Mesothelial cell of epicardium (in vitro differentiated cells): ENCODE measurements around the gene PXN. TPM values are rescaled to one million over a fixed set of nuclear protein-coding genes. Genes with fewer than 3 reads are reported as not detected.

Experiments used
- DNase-seq, 2 experiments: peaks; one replicate each; pipeline ENCODE4 v3.0.0; 2021; ENCODE audit warnings: low spot score in 2 of 2; ENCODE audit not compliant: unreplicated experiment in 2 of 2
- H3K27ac Mint-ChIP-seq: 2 replicates; pipeline ENCODE4 v1.8.0; 2021; ENCODE audit warnings: mixed read lengths
- H3K27me3 Mint-ChIP-seq: 2 replicates; pipeline ENCODE4 v1.8.0; 2021; ENCODE audit warnings: low read depth, mixed read lengths
- H3K36me3 Mint-ChIP-seq: 2 replicates; pipeline ENCODE4 v1.8.0; 2021; ENCODE audit warnings: mixed read lengths
- H3K4me1 Mint-ChIP-seq: 2 replicates; pipeline ENCODE4 v1.8.0; 2021; ENCODE audit warnings: mixed read lengths
- H3K4me3 Mint-ChIP-seq: 2 replicates; pipeline ENCODE4 v1.8.0; 2021; ENCODE audit warnings: mild to moderate bottlenecking, moderate library complexity, mixed read lengths
- H3K9me3 Mint-ChIP-seq: 2 replicates; pipeline ENCODE4 v1.8.0; 2021; ENCODE audit warnings: mixed read lengths
- total RNA-seq: library from RNA; stranded (reverse); gene quantifications from 3 replicates; pipeline ENCODE4 v1.2.1, GENCODE V29; 2021
- TF ChIP-seq, protein P1 (sequence below): fragments of 200-600 bp; sonication (generic); IDR thresholded peaks from one replicate; pipeline ENCODE4 v1.5.0; 2021; ENCODE audit warnings: antibody characterized with exemption; ENCODE audit not compliant: unreplicated experiment

PXN gene
- total RNA-seq, 1 donor from 2014 or later: 117 TPM

DNA sequence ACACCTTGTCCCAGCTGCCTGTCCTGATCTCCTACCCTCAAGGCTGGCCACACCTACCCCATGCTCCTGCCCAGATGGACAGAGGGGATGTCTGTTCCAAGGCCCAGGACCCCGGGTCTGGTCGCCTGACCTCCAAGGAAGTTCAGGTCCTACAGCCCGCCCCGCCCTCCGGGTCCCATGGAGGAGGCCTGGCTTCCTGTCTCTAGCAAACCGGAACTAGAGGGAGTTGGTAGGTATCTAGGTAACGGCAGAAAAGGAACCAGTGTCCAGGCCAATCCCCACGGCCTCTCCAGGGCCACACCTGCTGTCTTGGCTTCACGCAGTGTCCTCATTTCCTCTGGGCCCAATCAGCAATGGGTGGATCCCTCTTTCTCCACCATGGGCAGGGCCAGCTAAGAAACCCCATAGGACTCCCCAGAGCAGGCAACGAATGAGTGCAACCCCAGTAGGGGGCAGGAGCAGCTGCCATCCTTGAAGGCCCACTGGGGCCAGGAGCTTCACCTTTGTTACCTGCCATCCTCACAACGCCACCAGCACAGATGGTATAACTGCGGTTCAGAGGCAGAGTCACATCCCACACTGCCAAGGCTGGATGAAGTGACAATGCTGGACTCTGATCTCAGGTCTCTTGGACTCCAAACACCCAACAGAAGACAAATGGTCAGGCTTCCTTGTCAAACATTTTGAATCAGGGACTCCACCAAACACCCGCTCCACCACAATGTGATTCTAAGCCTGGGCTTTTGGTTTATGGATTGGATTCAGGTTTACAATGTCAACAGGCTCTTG, 39.5 kb downstream of the PXN start:
- no peaks in the 10 kb centered on the region for H3K27me3 Mint-ChIP-seq
- H3K9me3 Mint-ChIP-seq: no peaks in the 10 kb centered on the region
- H3K27ac Mint-ChIP-seq: peak overlapping the region; percentile 43
- H3K4me1 Mint-ChIP-seq: peaks cover 53% of the 10 kb centered on the region
- H3K36me3 Mint-ChIP-seq: peaks cover 6% of the 10 kb centered on the region
- TF ChIP-seq, protein P1, sequence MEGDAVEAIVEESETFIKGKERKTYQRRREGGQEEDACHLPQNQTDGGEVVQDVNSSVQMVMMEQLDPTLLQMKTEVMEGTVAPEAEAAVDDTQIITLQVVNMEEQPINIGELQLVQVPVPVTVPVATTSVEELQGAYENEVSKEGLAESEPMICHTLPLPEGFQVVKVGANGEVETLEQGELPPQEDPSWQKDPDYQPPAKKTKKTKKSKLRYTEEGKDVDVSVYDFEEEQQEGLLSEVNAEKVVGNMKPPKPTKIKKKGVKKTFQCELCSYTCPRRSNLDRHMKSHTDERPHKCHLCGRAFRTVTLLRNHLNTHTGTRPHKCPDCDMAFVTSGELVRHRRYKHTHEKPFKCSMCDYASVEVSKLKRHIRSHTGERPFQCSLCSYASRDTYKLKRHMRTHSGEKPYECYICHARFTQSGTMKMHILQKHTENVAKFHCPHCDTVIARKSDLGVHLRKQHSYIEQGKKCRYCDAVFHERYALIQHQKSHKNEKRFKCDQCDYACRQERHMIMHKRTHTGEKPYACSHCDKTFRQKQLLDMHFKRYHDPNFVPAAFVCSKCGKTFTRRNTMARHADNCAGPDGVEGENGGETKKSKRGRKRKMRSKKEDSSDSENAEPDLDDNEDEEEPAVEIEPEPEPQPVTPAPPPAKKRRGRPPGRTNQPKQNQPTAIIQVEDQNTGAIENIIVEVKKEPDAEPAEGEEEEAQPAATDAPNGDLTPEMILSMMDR: no peak
- no peak overlapping the region for H3K4me3 Mint-ChIP-seq
- DNase-seq: no peak

DNA sequence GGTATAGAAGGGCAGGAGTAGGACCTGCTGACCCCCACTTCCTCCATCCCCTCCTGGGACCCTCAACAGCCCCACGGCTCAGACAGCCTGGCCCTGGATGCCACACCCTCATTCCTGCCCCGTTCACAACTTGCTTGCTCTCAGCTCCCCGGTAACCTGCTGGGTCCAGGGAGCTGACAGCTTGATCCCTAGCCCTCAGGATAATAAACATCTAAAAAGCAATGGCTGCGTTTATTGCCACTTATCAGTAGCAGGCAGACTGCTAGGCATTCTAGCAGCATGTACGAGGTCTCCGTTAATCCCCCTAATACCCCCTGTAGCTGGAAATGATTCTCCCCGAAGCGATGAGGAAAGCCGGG, 40.4 kb downstream of the PXN start:
- H3K27ac Mint-ChIP-seq: peak overlapping the region; percentile 92
- DNase-seq: no peak

DNA sequence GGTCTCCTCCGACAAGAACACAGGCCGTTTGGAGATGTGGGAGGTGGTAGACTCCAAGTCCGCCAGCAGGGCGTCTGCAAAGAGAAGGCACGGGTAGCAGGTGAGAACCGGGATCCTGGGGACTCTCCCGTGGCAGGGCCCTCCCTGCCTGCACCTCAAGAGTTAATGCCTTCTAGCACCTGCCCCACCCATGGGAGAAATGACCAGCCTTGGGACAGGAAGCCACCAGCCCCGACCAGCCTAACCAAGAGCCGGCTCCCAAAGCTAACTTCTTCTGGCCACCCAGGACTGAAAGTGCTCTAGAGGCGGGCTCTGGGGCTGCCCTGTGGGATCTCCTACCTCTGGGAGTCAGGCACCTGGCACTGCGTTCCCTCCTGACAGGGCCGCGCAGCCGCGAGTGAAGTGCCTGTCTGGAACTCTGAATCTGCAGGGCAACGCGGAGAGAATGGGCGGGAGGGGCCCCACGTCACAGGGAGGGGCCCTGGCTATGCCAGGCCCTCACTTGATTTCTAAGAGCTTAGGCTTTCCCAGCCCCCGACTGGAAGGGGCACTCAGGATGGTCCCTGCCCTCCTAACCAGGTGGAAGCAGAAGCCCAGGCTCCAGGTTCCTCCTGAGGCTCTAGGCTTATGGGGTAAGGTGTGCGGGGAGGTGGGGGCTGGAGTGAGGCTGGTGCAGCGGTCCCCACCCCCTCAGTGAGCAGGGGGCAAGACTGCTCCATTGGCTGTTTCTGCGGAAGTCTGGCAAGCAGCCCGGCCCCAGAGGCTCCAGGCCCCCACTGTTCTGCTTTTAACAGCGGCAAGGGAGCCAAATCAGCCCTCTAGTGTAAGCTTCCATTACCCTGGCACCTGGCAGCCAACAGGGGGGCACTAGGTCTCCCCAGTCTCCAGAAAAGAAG, 41.0 kb downstream of the PXN start:
- TF ChIP-seq, protein P1: no peak
- H3K4me3 Mint-ChIP-seq: no peak overlapping the region
- no peak for DNase-seq
- no peaks in the 10 kb centered on the region for H3K9me3 Mint-ChIP-seq
- peaks cover 14% of the 10 kb centered on the region for H3K36me3 Mint-ChIP-seq
- no peaks in the 10 kb centered on the region for H3K27me3 Mint-ChIP-seq
- peaks cover 38% of the 10 kb centered on the region for H3K4me1 Mint-ChIP-seq
- H3K27ac Mint-ChIP-seq: peak overlapping the region; percentile 92

More for the DNA sequence above, 40.4 kb downstream of the PXN start:
- no peaks in the 10 kb centered on the region for H3K9me3 Mint-ChIP-seq
- TF ChIP-seq, protein P1: no peak
- peaks cover 44% of the 10 kb centered on the region for H3K4me1 Mint-ChIP-seq
- H3K4me3 Mint-ChIP-seq: no peak overlapping the region
- H3K36me3 Mint-ChIP-seq: peaks cover 12% of the 10 kb centered on the region
- no peaks in the 10 kb centered on the region for H3K27me3 Mint-ChIP-seq

DNA sequence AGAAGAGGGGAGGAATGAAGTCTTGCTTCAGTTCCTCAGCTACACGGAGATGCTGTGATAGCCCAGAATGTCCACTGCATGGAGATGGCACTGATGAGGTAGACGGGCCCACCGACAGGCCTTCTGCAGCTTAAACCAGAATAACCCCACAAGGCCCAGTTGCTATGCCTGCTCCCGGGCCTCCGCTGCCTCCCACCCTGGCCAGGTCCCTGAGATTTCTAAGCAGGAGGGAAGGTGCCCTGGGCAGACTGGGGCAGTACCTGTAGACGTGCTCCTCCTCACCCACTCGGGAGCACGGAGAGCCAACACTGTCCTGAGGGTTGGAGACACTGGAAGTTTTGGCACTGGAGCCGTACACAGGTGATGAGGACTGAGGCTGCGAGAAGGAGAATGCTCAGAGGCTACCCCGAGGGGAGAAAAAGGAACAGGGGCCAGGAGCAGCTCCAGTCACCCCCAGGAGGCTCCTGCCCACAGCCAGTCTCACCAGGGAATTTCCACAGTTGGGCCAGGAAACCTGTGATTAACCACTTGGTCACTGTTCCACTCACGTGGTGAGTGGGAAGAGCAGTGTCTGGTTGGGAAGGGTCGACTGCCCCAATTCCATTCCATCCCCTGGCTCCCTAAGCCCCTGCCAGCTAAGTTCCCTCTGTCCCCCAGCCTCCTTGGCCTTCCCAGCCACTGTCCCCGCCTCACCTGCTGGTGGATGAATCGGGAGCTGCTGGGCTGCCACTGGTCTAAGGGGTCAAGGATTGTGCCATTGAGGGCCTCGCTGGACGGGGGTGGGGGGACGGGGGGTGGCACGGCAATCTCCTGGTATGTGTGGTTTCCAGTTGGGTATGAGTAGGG, 41.8 kb downstream of the PXN start:
- no peak for DNase-seq
- no peak overlapping the region for H3K4me3 Mint-ChIP-seq
- H3K9me3 Mint-ChIP-seq: no peaks in the 10 kb centered on the region
- H3K4me1 Mint-ChIP-seq: peaks cover 29% of the 10 kb centered on the region
- H3K36me3 Mint-ChIP-seq: peaks cover 16% of the 10 kb centered on the region
- no peak overlapping the region for H3K27ac Mint-ChIP-seq
- no peaks in the 10 kb centered on the region for H3K27me3 Mint-ChIP-seq
- TF ChIP-seq, protein P1: no peak

DNA sequence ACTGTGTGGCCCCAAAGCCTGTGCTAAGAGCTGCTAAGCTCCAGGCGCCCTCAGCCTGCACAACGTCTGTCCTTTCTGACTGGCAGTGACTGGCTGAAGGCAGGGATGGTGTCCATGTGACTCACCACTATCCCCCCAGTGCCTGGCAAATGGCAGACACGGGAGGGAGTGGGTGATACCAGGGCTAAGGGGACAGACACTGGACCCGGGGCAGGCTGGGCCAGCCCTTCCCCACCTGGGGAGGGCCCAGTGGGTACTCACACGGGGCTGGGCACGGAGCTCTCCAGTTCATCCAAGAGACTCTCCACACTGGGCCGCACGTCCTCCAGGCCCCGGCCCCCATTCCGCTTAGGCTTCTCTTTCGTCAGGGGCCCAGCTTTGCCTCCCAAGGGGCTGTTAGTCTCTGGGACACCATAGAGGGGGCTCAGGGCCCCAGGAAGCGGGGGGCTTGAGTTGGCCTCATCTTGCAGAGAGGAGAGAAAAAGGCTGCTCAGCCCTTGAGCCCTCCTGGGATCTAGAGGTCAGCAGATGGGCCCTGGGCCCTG, 43.2 kb downstream of the PXN start:
- Mint-ChIP-seq H3K9me3 (no peaks in the 10 kb centered on the region), H3K27ac (no peak overlapping the region), H3K4me1 (peaks cover 16% of the 10 kb centered on the region), H3K27me3 (no peaks in the 10 kb centered on the region), H3K4me3 (no peak overlapping the region), H3K36me3 (peaks cover 19% of the 10 kb centered on the region)
- TF ChIP-seq, protein P1: no peak
- DNase-seq: no peak
